ENCODE results near the gene SDK1.

DNA sequence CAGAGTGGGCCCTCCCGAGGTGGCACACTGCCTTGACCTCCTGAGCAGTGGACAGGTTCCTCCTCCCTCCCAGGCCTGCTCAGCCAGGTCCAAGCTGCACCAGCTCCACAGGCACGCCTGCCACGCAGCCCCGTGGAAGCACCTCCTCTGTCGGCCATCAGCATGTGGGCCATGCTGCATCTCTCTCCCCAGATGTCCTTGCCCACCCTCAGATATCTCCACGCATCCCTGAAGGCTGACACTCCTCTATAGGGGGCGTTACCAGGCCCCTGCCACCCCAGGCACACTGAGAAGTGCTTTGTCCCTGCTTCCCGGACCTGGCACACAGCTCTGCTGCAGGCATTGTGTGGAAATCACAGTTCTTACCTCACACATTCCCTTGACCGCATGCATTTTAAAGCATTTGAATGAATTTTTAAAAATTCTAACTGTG, 598.5 kb downstream of the SDK1 start:
- TF ChIP-seq CTCF (IDR thresholded peaks at IDR 0.05), result no peak
- no peak for TF ChIP-seq POLR2A (IDR thresholded peaks at IDR 0.05)

Measured in vagina (tissue), 2 donors.